HG02840 (cell line): ENCODE results near the gene TBL1XR1.

Experiments used
- ATAC-seq: cut with Tn5 transposase; IDR thresholded peaks from one replicate; pipeline ENCODE4 v1.9.1; 2021; ENCODE audit warnings: mild to moderate bottlenecking, moderate library complexity, moderate number of reproducible peaks; ENCODE audit not compliant: unreplicated experiment, low FRiP score

The TBL1XR1 gene

DNA sequence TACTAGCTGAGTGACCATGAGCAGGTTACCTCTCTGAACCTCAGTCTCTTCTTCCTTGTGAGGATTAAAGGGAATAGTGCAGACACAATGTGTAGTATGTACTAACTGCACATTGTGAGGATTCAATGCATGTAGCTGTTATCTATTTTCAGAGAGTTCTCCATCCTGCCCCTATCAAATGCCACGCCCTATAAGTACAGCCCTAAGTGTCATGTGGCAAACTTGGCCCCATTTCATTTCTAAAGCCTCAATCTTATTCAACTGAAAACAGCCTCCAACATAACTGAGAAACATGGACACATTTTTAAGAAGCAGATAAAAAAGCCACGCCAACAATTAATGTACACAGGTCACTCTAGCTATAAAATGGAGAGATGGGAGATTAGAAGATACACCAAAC is 220.0 kb downstream of the TBL1XR1 start:
- ATAC-seq: no peak

DNA sequence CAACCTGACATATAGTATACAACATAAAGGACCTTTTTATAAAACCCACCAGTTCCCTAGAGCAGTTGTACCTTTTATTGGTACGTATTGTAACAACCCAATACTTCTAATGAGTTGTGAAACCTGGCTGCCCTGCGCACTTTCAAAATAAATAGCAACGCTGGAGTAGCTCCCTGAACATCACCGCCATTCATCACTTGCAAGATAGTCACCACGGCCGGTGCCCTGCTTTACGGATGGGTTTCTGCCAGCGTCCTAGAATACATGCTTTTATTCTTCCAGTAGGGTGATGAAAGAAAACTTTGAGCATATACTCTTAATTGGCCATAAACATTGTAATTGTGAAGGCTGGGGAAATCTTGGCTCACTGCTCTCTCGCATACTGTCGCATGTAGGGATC is 220.7 kb downstream of the TBL1XR1 start:
- ATAC-seq: no peak

DNA sequence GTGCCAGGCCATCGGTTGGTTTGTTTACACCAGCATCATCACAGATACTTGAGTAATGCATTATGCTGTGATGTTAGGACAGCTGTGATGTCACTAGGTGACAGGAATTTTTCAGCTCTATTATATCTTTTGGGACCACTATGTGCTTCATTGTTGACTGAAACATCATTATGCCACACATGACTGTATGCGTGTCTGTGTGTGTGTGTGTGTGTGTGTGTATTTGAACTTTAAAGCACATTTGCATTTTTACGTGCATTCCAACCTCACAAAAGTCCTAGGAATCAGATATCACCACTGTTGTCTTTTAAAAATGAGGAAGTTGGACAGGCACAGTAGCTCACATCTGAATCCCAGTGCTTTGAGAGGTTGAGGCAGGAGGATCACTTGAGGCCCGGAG is 223.0 kb downstream of the TBL1XR1 start:
- no peak for ATAC-seq

DNA sequence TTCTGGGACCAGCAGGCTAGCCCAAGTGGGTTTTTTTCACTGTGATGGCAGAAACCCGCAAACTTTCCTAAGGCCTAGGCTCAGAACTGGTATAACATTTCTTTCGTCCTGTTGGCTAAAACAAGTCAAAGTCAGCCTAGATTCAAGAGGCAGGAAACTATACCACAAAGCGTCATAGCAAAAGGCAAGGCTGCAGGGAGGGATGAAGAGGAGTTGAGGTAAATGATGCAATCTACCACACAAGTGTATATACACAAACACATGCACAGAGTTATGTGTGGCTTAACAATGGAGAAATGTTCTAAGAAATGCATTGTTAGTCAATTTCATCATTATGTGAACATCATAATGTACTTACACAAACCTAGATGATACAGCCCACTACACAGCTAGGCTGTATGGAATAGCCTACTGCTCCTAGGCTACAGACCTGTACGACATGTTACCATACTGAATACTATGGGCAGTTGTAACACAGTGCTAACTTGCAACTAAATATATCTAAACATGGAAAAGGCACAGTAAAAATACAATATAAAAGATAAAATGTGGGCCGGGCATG is 225.6 kb downstream of the TBL1XR1 start:
- no peak for ATAC-seq

DNA sequence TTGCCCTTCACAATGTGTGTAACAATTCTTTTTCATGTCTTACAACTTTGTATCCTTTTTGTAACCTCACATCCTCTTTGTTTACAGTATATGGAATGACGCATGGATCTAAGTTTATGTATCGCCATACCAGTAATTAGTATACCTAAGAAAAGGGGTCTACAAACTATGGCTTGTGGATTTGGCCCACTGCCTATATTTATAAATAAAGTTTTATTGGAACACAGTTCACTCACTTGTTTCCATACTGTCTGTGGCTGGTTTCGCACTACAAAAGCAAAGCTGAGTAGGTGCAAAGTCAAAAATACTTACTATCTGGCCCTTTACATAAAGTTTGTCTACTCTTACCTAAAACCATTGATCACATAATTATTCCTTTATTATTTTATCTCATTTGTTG is 226.5 kb downstream of the TBL1XR1 start:
- ATAC-seq: no peak

- no peak for ATAC-seq
Measured at GRCh38 chr3:176969506-176969905, 227.8 kb downstream of the TBL1XR1 start.
